ENCODE data around the gene KCNIP2.

KCNIP2 gene

GRCh38 chr10:101781984-101782810, 61.4 kb downstream of the KCNIP2 start:
- DNase-seq, result no peak

- DNase-seq, result no peak
These were observed 62.0 kb downstream of the KCNIP2 start for GRCh38 chr10:101781655-101781983.

GRCh38 chr10:101780818-101781654, 62.6 kb downstream of the KCNIP2 start:
- DNase-seq, result peak; percentile 61

DNA sequence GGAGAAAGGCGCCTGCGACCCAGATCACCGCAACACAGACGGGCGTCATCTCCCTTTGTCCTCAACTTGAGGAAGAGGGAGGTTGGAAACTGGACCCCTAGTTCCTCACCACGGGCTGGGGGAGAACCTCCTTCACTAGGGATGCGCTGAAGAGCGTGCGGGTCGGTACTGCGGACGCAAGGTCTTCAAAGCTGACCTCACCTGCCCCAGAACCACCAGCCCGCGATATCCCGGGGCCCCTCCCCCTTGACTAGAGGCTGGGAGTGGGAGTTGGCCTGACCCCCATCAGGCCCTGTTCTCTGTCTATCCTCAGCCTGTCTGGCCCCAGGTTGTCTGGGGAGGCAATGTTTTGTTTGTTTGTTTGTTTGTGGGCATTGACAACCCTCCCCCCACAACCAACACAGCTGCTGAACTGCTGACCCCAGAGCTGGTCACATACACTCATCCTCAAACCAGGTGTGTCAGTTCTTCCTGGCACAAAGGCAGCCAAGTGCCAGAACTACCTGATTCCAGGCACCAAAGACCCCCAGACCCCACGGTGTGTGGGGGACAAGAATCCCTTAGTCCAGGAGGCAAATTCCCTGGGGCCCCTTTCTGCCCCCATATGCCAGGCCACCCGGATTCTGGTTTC, 63.3 kb downstream of the KCNIP2 start:
- DNase-seq, result peak; percentile 33

GRCh38 chr10:101779544-101780186, 63.9 kb downstream of the KCNIP2 start:
- DNase-seq, result peak; percentile 76

DNA sequence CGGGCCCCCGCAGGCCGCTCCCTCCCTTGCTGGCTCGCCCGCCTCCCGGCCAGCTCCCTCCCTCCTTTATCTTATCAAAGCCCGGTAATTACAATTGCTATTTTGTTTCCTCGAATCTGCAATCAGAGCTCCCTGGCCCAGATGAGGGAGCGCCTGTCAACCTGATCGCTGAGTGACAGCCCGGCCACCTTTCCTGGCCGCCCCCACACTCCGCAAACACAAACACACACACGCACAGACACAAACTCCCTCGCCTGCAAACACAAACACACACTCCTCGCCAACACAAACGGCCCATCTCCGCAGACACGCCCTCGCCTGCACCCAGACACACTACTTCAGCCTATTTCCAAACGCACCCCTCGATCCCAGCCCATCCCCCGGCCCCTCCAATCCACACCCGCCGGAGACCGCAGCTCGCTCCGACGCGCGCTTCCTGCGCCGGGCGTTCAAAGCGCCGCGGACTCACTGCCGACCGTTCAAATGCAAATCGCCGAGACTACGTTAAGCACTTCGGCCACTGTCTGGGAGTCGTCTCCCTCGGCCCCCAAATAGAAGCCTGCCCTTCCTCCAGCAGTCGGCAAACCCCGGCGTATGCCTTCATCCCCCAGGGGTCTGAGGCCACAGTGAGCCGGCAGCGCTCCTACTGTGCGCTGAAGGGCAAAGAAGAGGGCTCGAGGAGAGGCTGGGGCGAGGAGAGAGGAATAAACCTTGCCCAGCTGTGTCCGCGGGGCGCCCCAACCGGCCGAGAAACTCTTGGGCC, 64.6 kb downstream of the KCNIP2 start:
- DNase-seq, result peak; percentile 65

- no peak for DNase-seq
These were observed 65.3 kb downstream of the KCNIP2 start for GRCh38 chr10:101778151-101778780.

- no peak for DNase-seq
These were observed 65.9 kb downstream of the KCNIP2 start for GRCh38 chr10:101777619-101778145.

DNA sequence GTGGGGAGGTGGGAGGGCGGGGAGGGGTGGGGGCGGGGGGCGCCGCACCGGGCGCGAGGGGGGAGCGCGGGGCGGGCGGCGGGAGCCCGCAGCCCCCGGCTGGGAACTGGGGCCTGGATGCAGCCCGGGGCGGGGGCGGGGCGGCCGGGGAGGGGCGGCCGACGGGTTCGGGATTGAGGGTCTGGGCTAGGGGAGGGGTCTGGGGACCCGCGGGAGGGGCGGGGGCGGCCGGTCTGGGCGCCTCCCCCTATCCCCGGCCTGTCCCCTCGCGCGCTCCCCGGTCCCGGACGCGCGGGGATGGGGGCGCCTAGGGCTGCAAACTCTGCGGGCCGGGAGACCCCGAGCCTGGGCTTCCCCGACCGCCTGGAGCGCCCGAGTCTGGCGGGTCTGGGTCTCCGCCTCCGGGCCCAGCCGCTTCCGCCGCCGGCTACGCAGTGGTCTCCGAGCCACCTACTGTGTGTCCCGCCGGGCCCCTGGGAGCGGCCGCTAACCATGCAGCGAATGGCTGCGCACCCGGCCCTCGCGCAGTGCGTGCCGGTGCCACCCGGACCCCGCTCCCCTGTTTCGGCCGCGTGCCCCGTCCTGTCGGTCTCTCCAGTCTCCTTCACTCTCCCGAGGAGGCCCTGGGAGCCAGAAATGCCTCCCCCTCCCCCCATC, 67.3 kb downstream of the KCNIP2 start:
- DNase-seq, result no peak

Measured in NCI-H69 (cell line).